ENCODE measurements around the gene MRPS35. TPM values are rescaled to one million over a fixed set of nuclear protein-coding genes. Genes with fewer than 3 reads are reported as not detected.
A peak's percentile ranks its signal among the peaks of the same experiment; 100 is the strongest.

MRPS35 gene
- total and polyA plus RNA-seq, 2 experiments from 2014 or later, result 32.0 to 63.6 TPM

DNA sequence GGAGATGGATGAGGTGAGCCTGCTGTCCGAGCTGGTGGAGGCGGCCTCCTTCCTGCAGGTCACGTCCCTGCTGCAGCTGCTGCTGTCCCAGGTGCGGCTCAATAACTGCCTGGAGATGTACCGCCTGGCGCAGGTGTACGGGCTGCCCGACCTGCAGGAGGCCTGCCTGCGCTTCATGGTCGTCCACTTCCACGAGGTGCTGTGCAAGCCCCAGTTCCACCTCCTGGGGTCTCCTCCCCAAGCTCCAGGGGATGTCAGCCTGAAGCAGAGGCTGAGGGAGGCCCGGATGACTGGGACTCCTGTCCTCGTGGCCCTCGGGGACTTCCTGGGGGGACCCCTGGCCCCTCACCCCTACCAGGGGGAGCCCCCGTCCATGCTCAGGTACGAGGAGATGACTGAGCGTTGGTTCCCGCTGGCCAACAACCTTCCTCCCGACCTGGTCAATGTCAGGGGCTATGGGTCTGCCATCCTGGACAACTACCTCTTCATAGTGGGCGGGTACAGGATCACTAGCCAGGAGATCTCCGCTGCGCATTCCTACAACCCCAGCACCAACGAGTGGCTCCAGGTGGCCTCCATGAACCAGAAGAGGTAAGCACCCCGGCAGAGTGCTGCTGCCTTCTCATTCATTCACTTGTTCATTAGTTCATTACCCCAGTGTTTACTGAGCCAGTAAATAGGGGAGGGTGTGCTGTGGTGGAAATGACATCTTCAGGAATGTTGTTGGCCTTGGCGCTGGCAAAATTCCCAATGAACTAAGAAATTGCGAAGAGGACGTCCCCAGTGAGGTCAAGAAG, 70.2 kb downstream of the MRPS35 start:
- Histone ChIP-seq H3K9me3 (ENCODE audit: low read depth) (no peaks in the 10 kb centered on the region), H3K36me3 (no peaks in the 10 kb centered on the region), H3K4me1 (ENCODE audit: low read depth) (peaks cover 4% of the 10 kb centered on the region), H3K27ac (peak overlapping the region; percentile 98), H3K4me3 (peak overlapping the region; percentile 57), H3K27me3 (no peaks in the 10 kb centered on the region)
- peak; percentile 24 to 79 for DNase-seq (ENCODE audit: low read depth in 1 of 2, low spot score in 1 of 2)
- TF ChIP-seq, protein P1, sequence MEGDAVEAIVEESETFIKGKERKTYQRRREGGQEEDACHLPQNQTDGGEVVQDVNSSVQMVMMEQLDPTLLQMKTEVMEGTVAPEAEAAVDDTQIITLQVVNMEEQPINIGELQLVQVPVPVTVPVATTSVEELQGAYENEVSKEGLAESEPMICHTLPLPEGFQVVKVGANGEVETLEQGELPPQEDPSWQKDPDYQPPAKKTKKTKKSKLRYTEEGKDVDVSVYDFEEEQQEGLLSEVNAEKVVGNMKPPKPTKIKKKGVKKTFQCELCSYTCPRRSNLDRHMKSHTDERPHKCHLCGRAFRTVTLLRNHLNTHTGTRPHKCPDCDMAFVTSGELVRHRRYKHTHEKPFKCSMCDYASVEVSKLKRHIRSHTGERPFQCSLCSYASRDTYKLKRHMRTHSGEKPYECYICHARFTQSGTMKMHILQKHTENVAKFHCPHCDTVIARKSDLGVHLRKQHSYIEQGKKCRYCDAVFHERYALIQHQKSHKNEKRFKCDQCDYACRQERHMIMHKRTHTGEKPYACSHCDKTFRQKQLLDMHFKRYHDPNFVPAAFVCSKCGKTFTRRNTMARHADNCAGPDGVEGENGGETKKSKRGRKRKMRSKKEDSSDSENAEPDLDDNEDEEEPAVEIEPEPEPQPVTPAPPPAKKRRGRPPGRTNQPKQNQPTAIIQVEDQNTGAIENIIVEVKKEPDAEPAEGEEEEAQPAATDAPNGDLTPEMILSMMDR (IDR thresholded peaks at IDR 0.05; ENCODE audit: low read depth, low read length), result no peak

DNA sequence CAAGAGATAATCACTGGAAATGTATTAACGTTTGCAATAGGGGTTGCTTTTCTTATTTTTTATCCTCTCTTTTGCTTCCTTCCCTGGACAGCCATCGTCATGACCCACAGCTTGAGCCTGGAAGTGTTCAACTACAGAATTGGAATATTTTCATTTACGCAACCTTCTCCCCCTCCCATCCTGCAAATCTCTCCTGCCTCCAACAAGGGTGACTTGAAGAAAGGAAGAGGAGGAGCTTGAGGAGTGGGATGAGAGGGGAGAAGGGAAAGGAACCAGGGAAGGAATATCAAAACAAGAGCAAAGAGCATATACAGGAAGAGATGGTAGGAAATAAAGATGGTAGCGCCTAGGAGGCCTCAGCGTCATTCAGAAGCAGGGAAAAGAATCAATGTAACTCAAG, 71.0 kb downstream of the MRPS35 start:
- Histone ChIP-seq H3K4me1 (ENCODE audit: low read depth) (peaks cover 4% of the 10 kb centered on the region), H3K27ac (no peak overlapping the region), H3K36me3 (no peaks in the 10 kb centered on the region), H3K4me3 (peak overlapping the region; percentile 57), H3K27me3 (no peaks in the 10 kb centered on the region), H3K9me3 (ENCODE audit: low read depth) (no peaks in the 10 kb centered on the region)
- DNase-seq (ENCODE audit: low read depth in 1 of 2, low spot score in 1 of 2), result peak in 1 of 2 donors; percentile 69
- TF ChIP-seq, protein P1 (IDR thresholded peaks at IDR 0.05; ENCODE audit: low read depth, low read length), result no peak

DNA sequence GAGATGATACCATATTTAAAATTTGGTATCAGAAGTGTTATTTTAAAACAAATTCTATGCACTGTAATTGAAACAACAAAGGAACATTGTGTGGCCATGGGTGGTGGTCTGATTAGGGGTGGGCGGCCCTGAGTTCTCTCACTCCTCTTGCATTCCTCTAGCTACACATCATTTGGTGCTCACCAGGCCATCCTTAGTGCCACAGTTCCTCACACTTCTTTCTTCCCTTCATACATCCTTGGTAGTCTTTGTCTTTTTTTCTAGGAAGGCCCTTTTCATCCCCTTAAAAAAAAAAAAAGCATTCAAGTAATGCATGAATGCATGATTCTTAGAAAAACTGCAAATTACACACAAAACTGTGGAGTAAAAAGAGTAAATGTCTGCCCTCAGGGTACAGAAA, 71.8 kb downstream of the MRPS35 start:
- H3K36me3 ChIP-seq, result no peaks in the 10 kb centered on the region
- no peak overlapping the region for H3K27ac ChIP-seq
- DNase-seq (ENCODE audit: low read depth in 1 of 2, low spot score in 1 of 2), result no peak
- H3K4me1 ChIP-seq (ENCODE audit: low read depth), result peaks cover 4% of the 10 kb centered on the region
- no peaks in the 10 kb centered on the region for H3K27me3 ChIP-seq
- H3K9me3 ChIP-seq (ENCODE audit: low read depth), result no peaks in the 10 kb centered on the region
- TF ChIP-seq, protein P1 (IDR thresholded peaks at IDR 0.05; ENCODE audit: low read depth, low read length), result no peak
- H3K4me3 ChIP-seq, result no peak overlapping the region

DNA sequence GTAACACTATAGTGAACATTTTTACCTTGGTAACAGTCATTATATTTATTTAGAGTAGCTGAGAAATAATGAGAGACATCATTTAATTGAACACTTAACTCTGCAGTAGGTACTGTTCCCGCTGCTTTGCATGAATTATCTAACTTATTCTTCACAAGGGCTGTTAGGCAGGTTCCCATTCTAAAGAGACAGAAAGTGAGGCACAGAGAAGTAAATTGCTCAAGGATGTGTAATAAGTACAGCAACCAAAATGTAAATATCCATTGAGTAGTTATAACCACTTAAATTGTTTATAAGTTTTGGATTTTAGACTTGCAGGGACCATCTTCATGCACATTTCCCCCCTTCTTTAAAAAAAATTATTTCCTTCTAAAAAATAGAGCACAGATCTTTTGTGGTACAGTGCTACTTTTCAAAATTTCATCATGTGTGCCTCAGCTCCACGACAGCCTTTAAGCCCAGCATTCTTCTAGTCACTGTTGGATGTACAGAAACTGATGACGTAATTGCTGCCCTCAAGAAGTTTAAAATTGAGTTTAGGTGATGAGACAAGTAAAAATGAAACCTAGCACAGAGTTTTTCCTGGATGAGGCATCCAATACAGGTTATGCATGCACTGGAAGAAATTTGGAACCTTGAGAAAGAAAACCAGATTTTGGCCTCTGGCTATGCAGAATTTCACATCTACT, 75.4 kb downstream of the MRPS35 start:
- Histone ChIP-seq H3K27me3 (no peaks in the 10 kb centered on the region), H3K27ac (no peak overlapping the region), H3K9me3 (ENCODE audit: low read depth) (no peaks in the 10 kb centered on the region), H3K4me3 (no peak overlapping the region), H3K36me3 (no peaks in the 10 kb centered on the region), H3K4me1 (ENCODE audit: low read depth) (peaks cover 4% of the 10 kb centered on the region)
- DNase-seq (ENCODE audit: low read depth in 1 of 2, low spot score in 1 of 2), result peak in 1 of 2 donors; percentile 59
- TF ChIP-seq, protein P1 (IDR thresholded peaks at IDR 0.05; ENCODE audit: low read depth, low read length), result no peak

DNA sequence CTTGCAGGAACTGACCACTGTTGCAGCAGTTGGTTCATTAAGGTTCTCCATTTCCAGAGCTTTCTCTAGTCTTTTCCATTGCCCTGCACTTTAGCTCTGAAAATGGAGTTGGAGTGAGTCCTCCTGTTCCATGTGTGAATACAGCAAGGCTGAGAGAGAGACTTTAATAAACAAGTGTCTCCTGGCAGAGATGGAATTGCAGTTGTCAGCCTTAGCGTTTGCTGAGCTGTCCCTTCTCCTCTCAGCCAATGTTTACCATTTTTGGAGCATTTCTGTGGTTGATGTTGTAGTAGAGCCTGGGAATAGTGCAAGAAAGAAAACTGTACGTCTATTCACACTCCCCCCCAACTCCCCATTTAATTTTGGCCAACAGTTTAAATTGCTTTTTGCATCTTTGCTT, 76.9 kb downstream of the MRPS35 start:
- peaks cover under 1% of the 10 kb centered on the region for H3K4me1 ChIP-seq (ENCODE audit: low read depth)
- H3K9me3 ChIP-seq (ENCODE audit: low read depth), result no peaks in the 10 kb centered on the region
- TF ChIP-seq, protein P1 (IDR thresholded peaks at IDR 0.05; ENCODE audit: low read depth, low read length), result no peak
- H3K4me3 ChIP-seq, result no peak overlapping the region
- no peak overlapping the region for H3K27ac ChIP-seq
- no peak for DNase-seq (ENCODE audit: low read depth in 1 of 2, low spot score in 1 of 2)
- no peaks in the 10 kb centered on the region for H3K36me3 ChIP-seq
- H3K27me3 ChIP-seq, result no peaks in the 10 kb centered on the region

All from cardiac muscle cell (in vitro differentiated cells and primary cell).